ENCODE data around the gene PXDN. TPM values are rescaled to one million over a fixed set of nuclear protein-coding genes. Genes with fewer than 3 reads are reported as not detected.

PXDN gene
- total and polyA plus RNA-seq, 2 donors (not counting 1 experiment from before 2014, with no cell fraction given): 0.21 to 1.4 TPM

DNA sequence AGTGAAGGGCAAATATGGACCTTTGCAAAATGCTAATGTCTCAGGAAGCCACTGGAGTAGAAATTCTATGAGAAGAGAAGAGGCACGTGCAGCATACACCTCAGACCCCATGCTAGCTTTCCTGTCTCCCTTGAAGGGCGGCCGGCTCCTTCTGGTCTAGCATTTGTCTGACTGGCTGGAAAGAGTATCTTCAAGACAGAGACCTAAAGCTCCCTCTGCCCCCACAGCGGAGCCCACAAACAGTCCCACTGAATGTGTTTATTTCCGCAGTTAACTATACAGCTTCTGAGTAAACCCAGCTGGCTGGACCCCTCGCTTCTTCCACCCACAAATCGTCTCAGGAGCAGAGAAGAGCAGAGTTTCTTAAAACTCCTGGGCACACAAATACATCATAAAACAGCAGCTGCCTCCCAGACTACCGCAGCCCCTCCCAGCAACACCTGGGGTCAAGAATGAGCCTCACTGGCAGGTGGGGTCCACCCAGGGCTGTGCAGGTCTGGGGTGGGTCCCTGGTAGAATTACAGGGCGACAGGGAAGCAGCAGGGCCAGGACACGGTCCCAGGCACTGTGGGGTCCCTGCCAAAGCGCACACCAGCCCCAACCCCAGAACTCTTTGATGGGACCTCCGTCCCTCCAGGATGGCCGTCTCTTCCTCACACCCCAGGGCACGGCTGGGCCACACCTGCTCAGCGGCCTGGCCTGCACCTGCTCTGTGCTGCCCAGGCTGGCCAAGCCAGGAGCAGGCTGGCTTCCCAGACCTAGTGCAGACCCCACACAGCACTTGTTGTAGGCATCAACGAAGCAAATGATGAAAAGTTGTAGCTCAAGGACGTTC is 103.8 kb downstream of the PXDN start:
- H3K4me2 ChIP-seq (replicated peaks; ENCODE audit: low read depth, low read length, poor library complexity, severe bottlenecking): no peak overlapping the region
- intact Hi-C loops (cut with micrococcal nuclease): no loop called here
- Mint-ChIP-seq H3K4me1 (no peaks in the 10 kb centered on the region), H3K27ac (no peak overlapping the region), H3K27me3 (no peaks in the 10 kb centered on the region), H3K9me3 (ENCODE audit: insufficient read depth) (no peaks in the 10 kb centered on the region), H3K4me3 (no peak overlapping the region)
- no peak overlapping the region for H2AFZ ChIP-seq (ENCODE audit: insufficient read depth, low read depth, low read length, poor library complexity, severe bottlenecking)
- DNase-seq (no peak), ATAC-seq (ENCODE audit: low read depth) (no peak)
- no peaks in the 10 kb centered on the region for H4K20me1 ChIP-seq (ENCODE audit: control insufficient read depth, insufficient read depth, low read length, poor library complexity, severe bottlenecking)
- ChIA-PET CTCF (no interaction called here), POLR2A (no interaction called here)
- 84% methylated on average over 17 of the region's 17 CpGs for WGBS (ENCODE audit: insufficient coverage)
- TF ChIP-seq EZH2 (IDR thresholded peaks at IDR 0.05; ENCODE audit: borderline replicate concordance, insufficient read depth, low read depth, low read length, poor library complexity, severe bottlenecking): no peak
- H3K4me1 ChIP-seq (ENCODE audit: control insufficient read depth in 2 of 2, insufficient read depth in 2 of 2, low read length in 2 of 2): no peaks in the 10 kb centered on the region
- no peak overlapping the region for H3K4me3 ChIP-seq (ENCODE audit: control extremely low read depth in 1 of 5, extremely low read depth in 1 of 5, insufficient read depth in 1 of 5, low read depth in 2 of 5, low read length in 4 of 5)
- no peaks in the 10 kb centered on the region for H3K36me3 ChIP-seq (replicated peaks in 1 of 2; ENCODE audit: control extremely low read depth in 1 of 2, control insufficient read depth in 1 of 2, extremely low read depth in 1 of 2, insufficient read depth in 2 of 2, low read length in 1 of 2)
- no peak overlapping the region for H3K9ac ChIP-seq (ENCODE audit: low read length)
- H3K27ac ChIP-seq (ENCODE audit: low read length in 2 of 2): no peak overlapping the region
- no peaks in the 10 kb centered on the region for H3K27me3 ChIP-seq (replicated peaks in 1 of 4; ENCODE audit: control extremely low read depth in 1 of 4, control insufficient read depth in 3 of 4, insufficient read depth in 4 of 4, low read length in 3 of 4)
- H3K79me2 ChIP-seq (ENCODE audit: control insufficient read depth, insufficient read depth, low read length): no peaks in the 10 kb centered on the region
- no peaks in the 10 kb centered on the region for H3K9me3 ChIP-seq (ENCODE audit: control extremely low read depth in 1 of 3, control insufficient read depth in 2 of 3, insufficient read depth in 1 of 3, low read length in 2 of 3)

DNA sequence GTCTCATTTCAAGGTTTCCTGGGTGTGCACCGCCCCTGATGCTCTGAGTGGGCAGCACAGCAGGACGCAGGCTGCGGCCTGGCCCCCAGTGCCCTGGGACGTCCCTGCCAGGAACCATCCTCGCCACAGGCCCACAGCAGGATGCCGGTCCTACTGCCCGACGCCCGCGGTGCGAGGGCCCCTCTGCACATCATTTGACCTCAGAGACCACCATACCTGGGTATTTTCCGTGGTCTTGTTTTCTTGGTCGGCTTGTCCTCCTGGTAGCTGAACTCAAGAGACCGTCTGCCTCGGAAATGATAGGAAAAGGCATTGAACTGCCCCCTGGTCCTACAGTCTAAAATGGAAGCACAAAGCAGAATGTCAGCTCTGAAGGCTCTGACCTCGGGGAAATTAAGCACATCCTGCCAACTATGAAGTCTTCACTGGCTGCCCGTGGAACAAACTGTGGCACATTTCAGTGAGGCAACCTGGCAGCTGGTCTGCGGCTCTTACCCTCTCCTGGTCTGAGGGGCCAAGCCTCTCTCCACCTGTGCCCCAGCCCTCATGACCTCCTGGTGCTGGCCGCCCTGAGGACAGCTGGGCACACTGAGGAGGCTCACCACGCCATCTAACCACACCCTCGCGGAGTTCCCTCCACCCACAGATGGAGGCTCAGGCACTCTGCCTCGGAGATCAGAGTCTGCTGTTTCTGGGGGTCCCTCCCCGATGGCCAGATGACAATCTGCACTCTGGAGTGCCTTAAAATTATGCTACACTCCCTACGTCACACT is 105.0 kb downstream of the PXDN start:
- Histone ChIP-seq H3K9ac (ENCODE audit: low read length) (no peak overlapping the region), H3K9me3 (ENCODE audit: control extremely low read depth in 1 of 3, control insufficient read depth in 2 of 3, insufficient read depth in 1 of 3, low read length in 2 of 3) (no peaks in the 10 kb centered on the region), H3K79me2 (ENCODE audit: control insufficient read depth, insufficient read depth, low read length) (no peaks in the 10 kb centered on the region), H3K27ac (ENCODE audit: low read length in 2 of 2) (no peak overlapping the region), H3K4me2 (replicated peaks; ENCODE audit: low read depth, low read length, poor library complexity, severe bottlenecking) (no peak overlapping the region), H4K20me1 (ENCODE audit: control insufficient read depth, insufficient read depth, low read length, poor library complexity, severe bottlenecking) (no peaks in the 10 kb centered on the region), H3K4me1 (ENCODE audit: control insufficient read depth in 2 of 2, insufficient read depth in 2 of 2, low read length in 2 of 2) (no peaks in the 10 kb centered on the region), H3K27me3 (replicated peaks in 1 of 4; ENCODE audit: control extremely low read depth in 1 of 4, control insufficient read depth in 3 of 4, insufficient read depth in 4 of 4, low read length in 3 of 4) (no peaks in the 10 kb centered on the region), H3K4me3 (ENCODE audit: control extremely low read depth in 1 of 5, extremely low read depth in 1 of 5, insufficient read depth in 1 of 5, low read depth in 2 of 5, low read length in 4 of 5) (no peak overlapping the region), H3K36me3 (replicated peaks in 1 of 2; ENCODE audit: control extremely low read depth in 1 of 2, control insufficient read depth in 1 of 2, extremely low read depth in 1 of 2, insufficient read depth in 2 of 2, low read length in 1 of 2) (no peaks in the 10 kb centered on the region), H2AFZ (ENCODE audit: insufficient read depth, low read depth, low read length, poor library complexity, severe bottlenecking) (no peak overlapping the region)
- H3K27ac Mint-ChIP-seq: no peak overlapping the region
- H3K27me3 Mint-ChIP-seq: no peaks in the 10 kb centered on the region
- DNase-seq (no peak), ATAC-seq (ENCODE audit: low read depth) (no peak)
- intact Hi-C loops (cut with micrococcal nuclease): no loop called here
- TF ChIP-seq EZH2 (IDR thresholded peaks at IDR 0.05; ENCODE audit: borderline replicate concordance, insufficient read depth, low read depth, low read length, poor library complexity, severe bottlenecking): no peak
- TF ChIP-seq, protein P1, sequence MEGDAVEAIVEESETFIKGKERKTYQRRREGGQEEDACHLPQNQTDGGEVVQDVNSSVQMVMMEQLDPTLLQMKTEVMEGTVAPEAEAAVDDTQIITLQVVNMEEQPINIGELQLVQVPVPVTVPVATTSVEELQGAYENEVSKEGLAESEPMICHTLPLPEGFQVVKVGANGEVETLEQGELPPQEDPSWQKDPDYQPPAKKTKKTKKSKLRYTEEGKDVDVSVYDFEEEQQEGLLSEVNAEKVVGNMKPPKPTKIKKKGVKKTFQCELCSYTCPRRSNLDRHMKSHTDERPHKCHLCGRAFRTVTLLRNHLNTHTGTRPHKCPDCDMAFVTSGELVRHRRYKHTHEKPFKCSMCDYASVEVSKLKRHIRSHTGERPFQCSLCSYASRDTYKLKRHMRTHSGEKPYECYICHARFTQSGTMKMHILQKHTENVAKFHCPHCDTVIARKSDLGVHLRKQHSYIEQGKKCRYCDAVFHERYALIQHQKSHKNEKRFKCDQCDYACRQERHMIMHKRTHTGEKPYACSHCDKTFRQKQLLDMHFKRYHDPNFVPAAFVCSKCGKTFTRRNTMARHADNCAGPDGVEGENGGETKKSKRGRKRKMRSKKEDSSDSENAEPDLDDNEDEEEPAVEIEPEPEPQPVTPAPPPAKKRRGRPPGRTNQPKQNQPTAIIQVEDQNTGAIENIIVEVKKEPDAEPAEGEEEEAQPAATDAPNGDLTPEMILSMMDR (IDR thresholded peaks at IDR 0.05): no peak
- POLR2A ChIA-PET: no interaction called here
- H3K4me1 Mint-ChIP-seq: no peaks in the 10 kb centered on the region
- no peak overlapping the region for H3K4me3 Mint-ChIP-seq
- H3K9me3 Mint-ChIP-seq (ENCODE audit: insufficient read depth): no peaks in the 10 kb centered on the region
- 95% methylated on average over 25 of the region's 25 CpGs for WGBS (ENCODE audit: insufficient coverage)
- CTCF ChIA-PET: no interaction called here
